Kidney (tissue), 14 donors: ENCODE measurements around the gene FAF1. TPM values are rescaled to one million over a fixed set of nuclear protein-coding genes. Genes with fewer than 3 reads are reported as not detected.

Source experiments
- DNase-seq, 5 donors: peaks; one replicate each; pipeline ENCODE4 v3.0.0-alpha.2; 2013 to 2020
- FAIRE-seq: peaks from 2 replicates; lab custom pipeline; 2012; peaks lifted over from hg19 to GRCh38; lab: Jason Lieb, UNC
- H3K27ac ChIP-seq, 2 donors: one replicate each; pipeline ENCODE4 v1.7.0; 2013; ENCODE audit warnings: low read depth in 2 of 2, low read length in 2 of 2, inconsistent platforms in 1 of 2
- H3K27me3 ChIP-seq: one replicate; pipeline ENCODE4 v1.7.1; 2013; ENCODE audit warnings: low read length, inconsistent platforms; ENCODE audit not compliant: control insufficient read depth, insufficient read depth
- H3K36me3 ChIP-seq, 3 donors: one replicate each; pipeline versions ENCODE4 v1.7.0 to v1.7.1; 2013; ENCODE audit warnings: low read length in 3 of 3, control low read depth in 1 of 3, inconsistent platforms in 1 of 3; ENCODE audit not compliant: insufficient read depth in 3 of 3, control insufficient read depth in 2 of 3
- H3K4me1 ChIP-seq, 3 donors: one replicate each; pipeline versions ENCODE4 v1.7.0 to v1.7.1; 2013; ENCODE audit warnings: low read length in 3 of 3, inconsistent platforms in 1 of 3, low read depth in 1 of 3; ENCODE audit not compliant: control insufficient read depth in 2 of 3, insufficient read depth in 2 of 3
- H3K4me3 ChIP-seq, 3 donors: one replicate each; pipeline versions ENCODE4 v1.7.0 to v1.8.1; 2013; ENCODE audit warnings: low read length in 3 of 3, control low read depth in 1 of 3, inconsistent platforms in 1 of 3
- H3K9ac ChIP-seq, 3 donors: one replicate each; pipeline versions ENCODE4 v1.7.0 to v1.7.1; 2013; ENCODE audit warnings: low read length in 3 of 3, control low read depth in 1 of 3, inconsistent platforms in 1 of 3
- H3K9me3 ChIP-seq, 3 donors: one replicate each; pipeline versions ENCODE4 v1.7.0 to v1.7.1; 2013; ENCODE audit warnings: low read length in 3 of 3, control low read depth in 1 of 3, inconsistent platforms in 1 of 3; ENCODE audit not compliant: control insufficient read depth in 2 of 3, insufficient read depth in 1 of 3
- CTCF ChIP-seq: IDR thresholded peaks from 3 replicates; pipeline ENCODE4 v1.5.1; 2012; ENCODE audit warnings: mild to moderate bottlenecking, moderate library complexity, borderline replicate concordance; ENCODE audit not compliant: insufficient read depth; ENCODE audit errors: extremely low read depth
- intact Hi-C: fragments of 100-400 bp; cut with DNase I; formaldehyde crosslinking; loops from one replicate; pipeline ENCODE4 v1.11.1; 2022
- polyA plus RNA-seq: library from polyadenylated mRNA; stranded (reverse); fragments of 350-450 nt; fragmentation: Illumina TruSeq; extraction: RNeasy Lipid Tissue Mini Kit (QIAGEN cat#74804); gene quantifications from one replicate; pipeline ENCODE4 v1.2.3, GENCODE V29; 2014; ENCODE audit warnings: low read depth, low replicate concordance; ENCODE audit not compliant: insufficient read depth
- total RNA-seq: library from RNA; stranded (reverse); fragmentation: NEBNext Ultra II Directional; extraction: Animal tissue kit (Norgen Biotek cat#: 25700); gene quantifications from one replicate; pipeline ENCODE4 v1.2.1, GENCODE V29; 2021
- donor health status: control.
- donor health status: control.
- donor health status: control.
- donor health status: control.
- donor health status: control.
- donor health status: DM: yes; HTN: yes; CAD: no.
- donor health status: Normal renal cell carcinoma (clear cell type).

Gene FAF1
- total and polyA plus RNA-seq, 2 donors from 2014 or later = 50.1 to 72.8 TPM

- Histone ChIP-seq H3K9me3 (no peaks in the 10 kb centered on the region), H3K36me3 (no peaks in the 10 kb centered on the region), H3K27ac (no peak overlapping the region), H3K4me1 (no peaks in the 10 kb centered on the region), H3K27me3 (no peaks in the 10 kb centered on the region), H3K4me3 (no peak overlapping the region), H3K9ac (no peak overlapping the region)
- no peak for FAIRE-seq
- DNase-seq = no peak
- TF ChIP-seq CTCF = no peak
- intact Hi-C loops = no loop called here
These were observed 32.7 kb upstream of the FAF1 start for GRCh38 chr1:50992532-50993318.

GRCh38 chr1:50989694-50990093 lies 29.6 kb upstream of the FAF1 start:
- H3K9ac ChIP-seq = no peak overlapping the region
- intact Hi-C loops = no loop called here
- no peaks in the 10 kb centered on the region for H3K36me3 ChIP-seq
- no peak for TF ChIP-seq CTCF
- H3K27me3 ChIP-seq = no peaks in the 10 kb centered on the region
- no peak for FAIRE-seq
- DNase-seq = no peak
- H3K4me3 ChIP-seq = no peak overlapping the region
- no peaks in the 10 kb centered on the region for H3K4me1 ChIP-seq
- H3K27ac ChIP-seq = no peak overlapping the region
- no peaks in the 10 kb centered on the region for H3K9me3 ChIP-seq

- no peak for TF ChIP-seq CTCF
- Histone ChIP-seq H3K4me3 (no peak overlapping the region), H3K36me3 (no peaks in the 10 kb centered on the region), H3K9ac (no peak overlapping the region), H3K27ac (no peak overlapping the region), H3K4me1 (no peaks in the 10 kb centered on the region), H3K27me3 (peaks cover 22% of the 10 kb centered on the region), H3K9me3 (no peaks in the 10 kb centered on the region)
- DNase-seq (no peak), FAIRE-seq (no peak)
- intact Hi-C loops = no loop called here
These were observed 26.6 kb upstream of the FAF1 start for GRCh38 chr1:50986653-50987052.

GRCh38 chr1:50985094-50985493 lies 25.0 kb upstream of the FAF1 start:
- no peak overlapping the region for H3K4me3 ChIP-seq
- no peaks in the 10 kb centered on the region for H3K36me3 ChIP-seq
- H3K27ac ChIP-seq = no peak overlapping the region
- peaks cover 34% of the 10 kb centered on the region for H3K27me3 ChIP-seq
- H3K9me3 ChIP-seq = no peaks in the 10 kb centered on the region
- no peaks in the 10 kb centered on the region for H3K4me1 ChIP-seq
- no peak for FAIRE-seq
- TF ChIP-seq CTCF = no peak
- DNase-seq = no peak
- intact Hi-C loops = no loop called here
- no peak overlapping the region for H3K9ac ChIP-seq
